ENCODE data around the gene TBC1D22B. TPM values are rescaled to one million over a fixed set of nuclear protein-coding genes. Genes with fewer than 3 reads are reported as not detected.

Gene TBC1D22B
- total and polyA plus RNA-seq, 9 of the 15 experiments (the other 6 are each of a cell fraction or from before 2014, with no cell fraction given) = 4.8 to 24.2 (median 13.5) TPM

DNA sequence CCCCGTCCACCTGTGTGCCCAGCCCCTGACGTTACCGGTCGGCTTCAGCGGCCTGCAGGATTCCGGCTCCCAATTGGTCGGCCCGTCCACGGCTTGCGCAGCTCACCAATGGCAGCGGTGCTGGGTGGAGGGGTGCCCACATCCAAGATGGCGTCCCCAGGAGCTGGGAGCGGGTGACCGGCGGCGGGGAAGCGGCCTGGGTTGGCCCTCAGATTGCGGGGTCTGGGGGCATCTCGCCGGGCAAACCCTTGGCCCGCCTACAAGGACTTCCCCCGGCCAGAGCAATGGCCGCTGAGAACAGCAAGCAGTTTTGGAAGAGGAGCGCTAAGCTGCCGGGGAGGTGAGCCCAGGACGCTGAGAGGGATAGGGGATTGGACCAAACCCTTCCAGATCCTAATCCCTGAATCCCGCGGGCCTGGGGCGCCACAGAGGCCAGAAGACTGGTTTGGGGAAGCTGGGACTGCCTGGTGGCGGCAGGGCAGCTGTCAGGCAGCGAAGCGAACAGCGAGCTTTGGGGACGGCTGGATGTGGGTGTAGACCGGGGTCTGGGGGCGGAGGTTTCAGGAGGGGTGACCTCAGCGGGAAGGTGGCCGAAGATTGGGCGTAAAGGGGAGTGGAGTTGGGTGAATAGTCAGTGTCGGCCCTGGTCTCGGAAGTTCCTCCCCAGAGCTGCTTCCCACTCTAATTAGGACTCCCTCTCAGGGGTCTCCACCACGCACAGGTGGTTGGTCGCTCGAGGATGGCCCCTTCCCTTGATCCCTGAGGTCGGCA, at the start of gene TBC1D22B, which contains the start of gene TMEM217 (continued):
- TF ChIP-seq, protein P1, sequence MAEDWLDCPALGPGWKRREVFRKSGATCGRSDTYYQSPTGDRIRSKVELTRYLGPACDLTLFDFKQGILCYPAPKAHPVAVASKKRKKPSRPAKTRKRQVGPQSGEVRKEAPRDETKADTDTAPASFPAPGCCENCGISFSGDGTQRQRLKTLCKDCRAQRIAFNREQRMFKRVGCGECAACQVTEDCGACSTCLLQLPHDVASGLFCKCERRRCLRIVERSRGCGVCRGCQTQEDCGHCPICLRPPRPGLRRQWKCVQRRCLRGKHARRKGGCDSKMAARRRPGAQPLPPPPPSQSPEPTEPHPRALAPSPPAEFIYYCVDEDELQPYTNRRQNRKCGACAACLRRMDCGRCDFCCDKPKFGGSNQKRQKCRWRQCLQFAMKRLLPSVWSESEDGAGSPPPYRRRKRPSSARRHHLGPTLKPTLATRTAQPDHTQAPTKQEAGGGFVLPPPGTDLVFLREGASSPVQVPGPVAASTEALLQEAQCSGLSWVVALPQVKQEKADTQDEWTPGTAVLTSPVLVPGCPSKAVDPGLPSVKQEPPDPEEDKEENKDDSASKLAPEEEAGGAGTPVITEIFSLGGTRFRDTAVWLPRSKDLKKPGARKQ (CRISPR knock-in tag; IDR thresholded peaks at IDR 0.05) = no peak
- TF ChIP-seq PTBP1 (IDR thresholded peaks at IDR 0.05; ENCODE audit: low read depth, low read length) (no peak), CREBBP (IDR thresholded peaks at IDR 0.05; ENCODE audit: low read depth, low read length) (no peak), HDAC3 (IDR thresholded peaks at IDR 0.05; ENCODE audit: borderline replicate concordance, partially characterized antibody) (no peak), ZNF766 (CRISPR knock-in tag; conservative IDR thresholded peaks at IDR 0.05) (0 out of 2 replicates have a peak, but pooled peaks have one; percentile 37), RAD21 (CRISPR knock-in tag; conservative IDR thresholded peaks at IDR 0.05 in 1 of 2, IDR thresholded peaks at IDR 0.05 in 1 of 2) (peak in 1 of 2 experiments; percentile 47; a peak in 3 of 4 replicates), HLTF (IDR thresholded peaks at IDR 0.05) (peak; percentile 74; the same call in 1 of the 2 replicates), MCM3 (IDR thresholded peaks at IDR 0.05) (no peak), CREB1 (IDR thresholded peaks at IDR 0.05) (peak; percentile 97), CREB1 (CRISPR knock-in tag; IDR thresholded peaks at IDR 0.05) (peak; percentile 97), FOXA3 (CRISPR knock-in tag; conservative IDR thresholded peaks at IDR 0.05 in 1 of 2, IDR thresholded peaks at IDR 0.05 in 1 of 2) (no peak), MAFF (IDR thresholded peaks at IDR 0.05; ENCODE audit: low read length) (no peak), ZNF444 (CRISPR knock-in tag; IDR thresholded peaks at IDR 0.05) (no peak), EGR1 (conservative IDR thresholded peaks at IDR 0.05) (peak; percentile 98), NBN (IDR thresholded peaks at IDR 0.05; ENCODE audit: low read depth) (no peak), HDGF (IDR thresholded peaks at IDR 0.05) (no peak), LARP7 (IDR thresholded peaks at IDR 0.05) (0 out of 2 replicates have a peak, but pooled peaks have one; percentile 49), RFX7 (CRISPR knock-in tag; IDR thresholded peaks at IDR 0.05) (no peak), ZBTB7A (IDR thresholded peaks at IDR 0.05; ENCODE audit: borderline replicate concordance, control insufficient read depth, low read depth, low read length) (peak; percentile 84), NR2F6 (CRISPR knock-in tag; IDR thresholded peaks at IDR 0.05) (peak; percentile 82; the same call in 1 of the 2 replicates), FIP1L1 (IDR thresholded peaks at IDR 0.05; ENCODE audit: low read depth, low read length, poor library complexity, severe bottlenecking) (peak; percentile 92), ZNF79 (CRISPR knock-in tag; IDR thresholded peaks at IDR 0.05; ENCODE audit: low read depth) (no peak)
- TF ChIP-seq, protein P2, sequence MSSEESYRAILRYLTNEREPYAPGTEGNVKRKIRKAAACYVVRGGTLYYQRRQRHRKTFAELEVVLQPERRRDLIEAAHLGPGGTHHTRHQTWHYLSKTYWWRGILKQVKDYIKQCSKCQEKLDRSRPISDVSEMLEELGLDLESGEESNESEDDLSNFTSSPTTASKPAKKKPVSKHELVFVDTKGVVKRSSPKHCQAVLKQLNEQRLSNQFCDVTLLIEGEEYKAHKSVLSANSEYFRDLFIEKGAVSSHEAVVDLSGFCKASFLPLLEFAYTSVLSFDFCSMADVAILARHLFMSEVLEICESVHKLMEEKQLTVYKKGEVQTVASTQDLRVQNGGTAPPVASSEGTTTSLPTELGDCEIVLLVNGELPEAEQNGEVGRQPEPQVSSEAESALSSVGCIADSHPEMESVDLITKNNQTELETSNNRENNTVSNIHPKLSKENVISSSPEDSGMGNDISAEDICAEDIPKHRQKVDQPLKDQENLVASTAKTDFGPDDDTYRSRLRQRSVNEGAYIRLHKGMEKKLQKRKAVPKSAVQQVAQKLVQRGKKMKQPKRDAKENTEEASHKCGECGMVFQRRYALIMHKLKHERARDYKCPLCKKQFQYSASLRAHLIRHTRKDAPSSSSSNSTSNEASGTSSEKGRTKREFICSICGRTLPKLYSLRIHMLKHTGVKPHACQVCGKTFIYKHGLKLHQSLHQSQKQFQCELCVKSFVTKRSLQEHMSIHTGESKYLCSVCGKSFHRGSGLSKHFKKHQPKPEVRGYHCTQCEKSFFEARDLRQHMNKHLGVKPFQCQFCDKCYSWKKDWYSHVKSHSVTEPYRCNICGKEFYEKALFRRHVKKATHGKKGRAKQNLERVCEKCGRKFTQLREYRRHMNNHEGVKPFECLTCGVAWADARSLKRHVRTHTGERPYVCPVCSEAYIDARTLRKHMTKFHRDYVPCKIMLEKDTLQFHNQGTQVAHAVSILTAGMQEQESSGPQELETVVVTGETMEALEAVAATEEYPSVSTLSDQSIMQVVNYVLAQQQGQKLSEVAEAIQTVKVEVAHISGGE (CRISPR knock-in tag; IDR thresholded peaks at IDR 0.05) = 0 out of 6 replicates have a peak, but pooled peaks of 1 of the 3 experiments have one; percentile 4
